ENCODE measurements around the gene TEX10.
"Not testable (repeated sequence)": the region's sequence is repeated elsewhere in the genome, so short reads cannot be mapped to it uniquely, and the experiment has no call there.

Gene TEX10

GRCh38 chr9:100346836-100347235, 5.9 kb downstream of the TEX10 start:
- DNase-seq = no peak

DNA sequence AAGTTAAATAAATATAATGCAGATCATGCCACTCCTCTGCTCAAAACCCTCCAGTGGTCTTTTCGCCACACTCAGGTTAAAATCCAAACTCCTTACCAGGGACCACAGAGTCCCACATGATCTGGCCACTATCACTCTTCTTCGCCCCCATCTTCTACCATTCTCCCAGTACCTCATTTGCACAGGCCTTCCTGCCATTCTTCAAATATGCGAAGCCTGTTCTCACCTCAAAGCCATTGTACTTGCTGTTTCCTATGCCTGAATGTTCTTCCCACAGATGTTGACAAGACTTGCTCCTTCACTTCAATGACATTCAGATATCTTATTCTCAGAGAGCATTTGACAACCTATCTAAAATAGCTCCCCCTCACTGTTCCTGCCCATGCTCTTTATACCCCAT, 10.9 kb downstream of the TEX10 start:
- DNase-seq = no peak

DNA sequence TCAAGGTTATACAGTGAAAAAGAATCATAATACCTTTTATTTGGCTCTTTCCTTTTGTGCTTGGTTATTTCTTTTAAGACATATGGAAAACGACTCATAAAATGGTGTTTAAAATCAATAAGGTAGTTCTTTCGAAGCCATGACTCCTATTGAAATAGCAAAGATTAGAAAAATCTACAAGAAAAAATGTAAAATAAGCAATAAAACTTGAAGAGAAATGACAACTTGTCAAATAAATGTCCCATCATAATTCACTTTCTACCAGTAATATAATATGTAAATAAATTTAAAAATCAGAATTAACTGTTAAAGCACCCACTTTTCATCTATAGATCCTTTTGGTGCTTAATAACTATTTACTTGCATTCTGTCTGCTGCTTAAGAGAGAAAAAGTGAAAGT, 12.5 kb downstream of the TEX10 start:
- DNase-seq = no peak

- not testable (repeated sequence) for DNase-seq
Measured at GRCh38 chr9:100338736-100339135, 14.0 kb downstream of the TEX10 start.

DNA sequence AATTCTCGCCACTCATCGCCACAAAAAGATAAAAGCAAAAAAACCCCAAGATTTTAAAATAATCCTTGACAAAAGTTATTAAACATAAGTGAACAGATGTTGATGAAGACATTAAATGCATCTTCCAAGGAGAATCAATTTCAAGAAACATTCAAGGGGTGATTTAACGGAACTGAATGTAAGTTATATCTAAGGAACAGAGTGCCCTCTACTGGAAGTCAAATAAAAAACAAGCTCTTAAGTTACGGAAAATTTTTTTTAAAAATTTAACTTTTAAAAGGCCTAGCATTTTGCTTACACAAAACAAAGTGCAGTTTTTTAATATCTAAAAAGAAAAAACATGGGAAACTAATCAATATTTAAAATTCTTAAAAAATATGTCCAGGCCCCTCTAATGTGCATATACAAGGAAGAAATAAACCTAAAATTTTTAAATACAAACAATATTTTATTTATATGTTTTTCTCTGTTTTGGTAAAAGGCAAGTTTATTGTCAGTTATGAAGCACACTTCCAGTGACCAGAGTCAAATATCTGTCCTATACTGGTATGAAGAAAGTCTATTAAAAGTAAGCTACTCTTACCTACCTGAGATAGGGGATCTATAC, 28.0 kb downstream of the TEX10 start:
- DNase-seq = peak; percentile 50

GRCh38 chr9:100322954-100323536, 29.7 kb downstream of the TEX10 start:
- peak; percentile 83 for DNase-seq

GRCh38 chr9:100317706-100318105, 35.0 kb downstream of the TEX10 start:
- no peak for DNase-seq

DNA sequence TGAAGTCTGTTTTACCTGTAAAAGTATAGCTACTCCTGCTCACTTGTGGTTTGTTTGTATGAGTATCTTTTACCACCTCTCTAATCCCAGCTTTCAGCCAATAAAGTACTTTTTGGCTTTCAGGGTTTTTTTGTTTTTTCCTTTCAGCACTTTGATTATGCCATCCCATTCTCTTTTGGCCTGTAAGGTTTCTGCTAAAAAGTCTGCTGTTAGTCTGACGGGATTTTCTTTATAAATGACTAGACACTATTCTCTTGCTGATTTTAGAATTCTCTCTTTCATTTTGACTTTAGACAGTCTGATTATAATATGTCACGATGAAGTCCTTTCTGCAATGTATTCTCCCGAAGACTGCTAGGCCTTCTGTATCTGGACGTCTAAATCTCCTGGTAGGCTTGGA, 37.2 kb downstream of the TEX10 start:
- DNase-seq = no peak

GRCh38 chr9:100309992-100310391, 42.8 kb downstream of the TEX10 start:
- DNase-seq = no peak

GRCh38 chr9:100308965-100309564, 43.7 kb downstream of the TEX10 start:
- DNase-seq = no peak

GRCh38 chr9:100307080-100307479, 45.7 kb downstream of the TEX10 start:
- no peak for DNase-seq

DNA sequence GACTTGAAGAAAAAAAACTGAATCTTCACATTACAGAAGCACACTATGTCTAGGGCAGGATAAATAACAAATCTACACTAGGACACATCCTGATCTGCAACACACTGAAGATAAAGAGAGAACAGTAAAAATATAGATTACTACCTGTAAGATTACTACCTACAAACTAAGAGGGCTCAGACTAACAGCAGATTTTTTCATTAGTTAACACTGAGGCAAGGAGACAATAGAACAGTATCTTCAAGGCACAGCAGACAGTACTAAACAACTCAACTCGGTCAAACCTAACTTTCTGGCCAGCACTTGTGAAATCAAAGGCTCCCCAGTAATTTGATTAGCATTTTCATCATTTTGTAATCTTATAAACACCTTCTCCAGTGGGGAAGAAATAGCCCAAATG, 46.5 kb downstream of the TEX10 start:
- no peak for DNase-seq

DNA sequence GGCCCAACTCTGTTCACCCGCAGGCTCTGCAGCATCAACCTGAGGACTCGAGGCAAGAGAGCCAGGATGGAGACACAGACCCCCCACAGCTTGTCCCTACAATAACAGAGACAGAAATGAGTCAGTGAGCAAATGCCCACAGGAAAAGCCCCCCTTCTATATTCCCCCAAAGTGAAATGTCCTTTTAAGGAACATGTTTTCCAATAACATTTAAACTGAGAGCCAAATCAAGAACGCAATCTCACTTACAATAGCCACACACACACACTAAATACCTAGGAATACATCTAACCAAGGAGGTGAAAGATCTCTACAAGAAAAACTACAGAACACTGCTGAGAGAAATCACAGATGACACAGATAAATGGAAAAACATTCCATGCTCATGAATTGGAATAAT, 49.0 kb downstream of the TEX10 start:
- DNase-seq = no peak

- no peak for DNase-seq
Measured at GRCh38 chr9:100298378-100298777, 54.4 kb downstream of the TEX10 start.

DNA sequence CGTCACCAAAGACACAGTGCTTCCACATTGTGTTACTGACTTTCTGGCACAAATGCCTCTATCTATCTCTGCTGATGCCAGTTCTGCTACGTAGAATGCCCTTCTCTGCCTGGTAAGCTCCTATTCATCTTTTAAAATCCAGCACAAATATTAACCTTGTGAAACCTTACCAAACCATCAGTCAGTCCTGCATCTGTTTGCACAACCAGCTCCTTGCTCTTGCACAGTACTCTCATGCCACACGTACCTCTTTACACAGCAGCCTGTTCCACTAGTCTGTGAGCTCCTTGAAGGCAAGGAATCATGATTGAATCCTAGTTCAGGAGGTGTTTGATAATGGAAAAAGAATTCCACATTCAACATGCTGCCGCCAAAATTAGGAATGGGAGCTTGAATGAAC, 56.3 kb downstream of the TEX10 start:
- DNase-seq = no peak

DNA sequence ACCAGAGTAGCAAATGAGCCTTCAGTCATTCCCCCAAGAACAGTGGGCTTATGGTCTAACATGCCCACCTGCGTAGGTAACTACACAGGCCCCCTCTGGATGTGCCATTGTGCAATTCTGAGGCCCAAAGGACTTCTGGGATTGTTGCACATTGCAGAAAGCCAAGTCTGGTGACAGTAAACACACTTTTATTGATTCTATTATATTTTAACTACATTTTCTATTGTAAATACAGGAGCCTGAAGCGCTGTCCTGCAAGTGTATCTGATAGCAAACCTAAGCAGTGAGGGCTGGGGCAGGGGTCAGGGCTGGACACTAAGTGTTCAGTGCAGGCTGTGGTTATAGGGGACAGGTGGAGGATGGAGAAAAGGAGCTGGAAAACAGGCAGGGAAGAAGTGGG, 57.5 kb downstream of the TEX10 start:
- no peak for DNase-seq

GRCh38 chr9:100294806-100295205, 57.9 kb downstream of the TEX10 start:
- DNase-seq = no peak

DNA sequence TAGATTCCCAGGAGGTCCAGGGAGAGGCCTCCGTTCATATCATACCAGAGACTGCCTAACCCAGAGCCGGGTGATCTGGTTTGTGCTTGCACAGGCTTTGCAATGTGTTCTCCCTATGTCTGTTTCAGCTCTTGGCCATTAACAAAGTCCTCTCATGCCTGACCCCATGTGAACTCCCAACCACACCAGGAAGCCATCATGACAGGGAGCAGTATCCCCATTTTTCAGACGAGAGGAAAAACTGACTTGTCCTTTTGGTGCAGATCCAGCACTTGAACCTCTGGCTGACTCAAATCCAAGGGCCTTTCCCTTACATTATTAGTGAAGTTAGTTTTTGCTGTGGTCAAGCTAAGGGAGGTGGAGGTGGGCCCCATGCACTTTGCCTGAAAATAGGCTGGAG, 58.4 kb downstream of the TEX10 start:
- DNase-seq = no peak

GRCh38 chr9:100292414-100292813, 60.3 kb downstream of the TEX10 start:
- no peak for DNase-seq

DNA sequence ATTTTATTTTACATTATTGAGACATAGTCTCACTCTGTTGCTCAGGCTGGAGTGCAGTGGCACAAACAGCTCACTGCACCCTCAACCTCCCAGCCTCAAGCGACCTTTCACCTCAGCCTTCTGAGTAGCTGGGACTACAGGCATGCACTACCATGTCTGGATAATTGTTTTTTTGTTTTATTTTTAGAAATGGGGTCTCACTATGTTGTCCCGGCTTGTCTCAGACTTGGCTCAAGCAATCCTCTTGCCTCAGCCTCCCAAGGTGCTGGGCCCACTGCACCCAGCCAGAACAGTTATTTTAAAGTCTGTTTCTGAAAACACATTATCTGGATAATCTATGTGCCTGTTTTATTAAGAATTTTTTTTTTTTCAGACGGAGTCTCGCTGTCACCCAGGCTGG, 62.0 kb downstream of the TEX10 start:
- no peak for DNase-seq

- DNase-seq = no peak
Measured at GRCh38 chr9:100287186-100287585, 65.6 kb downstream of the TEX10 start.

- DNase-seq = no peak
Measured at GRCh38 chr9:100286257-100286656, 66.5 kb downstream of the TEX10 start.

- DNase-seq = no peak
Measured at GRCh38 chr9:100285601-100286000, 67.1 kb downstream of the TEX10 start.

GRCh38 chr9:100285080-100285479, 67.7 kb downstream of the TEX10 start:
- no peak for DNase-seq

GRCh38 chr9:100284247-100284646, 68.5 kb downstream of the TEX10 start:
- no peak for DNase-seq

Measured in eye (tissue), 1 donor.